ENCODE measurements around the gene SYT1. TPM values are rescaled to one million over a fixed set of nuclear protein-coding genes. Genes with fewer than 3 reads are reported as not detected.
A peak's percentile ranks its signal among the peaks of the same experiment; 100 is the strongest.
"Not testable (repeated sequence)": the region's sequence is repeated elsewhere in the genome, so short reads cannot be mapped to it uniquely, and the experiment has no call there.

The SYT1 gene
- total RNA-seq, 1 donor, result 0.81 TPM

- no peak for DNase-seq (ENCODE audit: low read depth in 2 of 3, low spot score in 2 of 3)
These were observed 557.7 kb downstream of the SYT1 start for GRCh38 chr12:79422060-79422812.

- DNase-seq (ENCODE audit: low read depth in 2 of 3, low spot score in 2 of 3), result no peak
These were observed 559.0 kb downstream of the SYT1 start for GRCh38 chr12:79423560-79423959.

- DNase-seq (ENCODE audit: low read depth in 2 of 3, low spot score in 2 of 3), result no peak
These were observed 559.6 kb downstream of the SYT1 start for GRCh38 chr12:79424109-79424721.

- DNase-seq (ENCODE audit: low read depth in 2 of 3, low spot score in 2 of 3), result no peak
These were observed 561.5 kb downstream of the SYT1 start for GRCh38 chr12:79426121-79426520.

- DNase-seq (ENCODE audit: low read depth in 2 of 3, low spot score in 2 of 3), result not testable (repeated sequence)
These were observed 562.2 kb downstream of the SYT1 start for GRCh38 chr12:79426744-79427143.

- no peak for DNase-seq (ENCODE audit: low read depth in 2 of 3, low spot score in 2 of 3)
These were observed 569.0 kb downstream of the SYT1 start for GRCh38 chr12:79433465-79434072.

GRCh38 chr12:79434561-79434960, 570.0 kb downstream of the SYT1 start:
- no peak for DNase-seq (ENCODE audit: low read depth in 2 of 3, low spot score in 2 of 3)

GRCh38 chr12:79435742-79436141, 571.2 kb downstream of the SYT1 start:
- DNase-seq (ENCODE audit: low read depth in 2 of 3, low spot score in 2 of 3), result no peak

GRCh38 chr12:79438480-79439174, 574.1 kb downstream of the SYT1 start:
- DNase-seq (ENCODE audit: low read depth in 2 of 3, low spot score in 2 of 3), result no peak

- no peak for DNase-seq (ENCODE audit: low read depth in 2 of 3, low spot score in 2 of 3)
These were observed 574.7 kb downstream of the SYT1 start for GRCh38 chr12:79439175-79439825.

GRCh38 chr12:79441534-79441933, 577.0 kb downstream of the SYT1 start:
- DNase-seq (ENCODE audit: low read depth in 2 of 3, low spot score in 2 of 3), result no peak

- DNase-seq (ENCODE audit: low read depth in 2 of 3, low spot score in 2 of 3), result no peak
These were observed 577.8 kb downstream of the SYT1 start for GRCh38 chr12:79442396-79442795.

GRCh38 chr12:79444089-79444488, 579.5 kb downstream of the SYT1 start:
- peak in 2 of 3 donors; percentile 25 to 47 for DNase-seq (ENCODE audit: low read depth in 2 of 3, low spot score in 2 of 3)

- no peak for DNase-seq (ENCODE audit: low read depth in 2 of 3, low spot score in 2 of 3)
These were observed 584.2 kb downstream of the SYT1 start for GRCh38 chr12:79448816-79449215.

- no peak for DNase-seq (ENCODE audit: low read depth in 2 of 3, low spot score in 2 of 3)
These were observed 586.8 kb downstream of the SYT1 start for GRCh38 chr12:79451365-79451764.

GRCh38 chr12:79451978-79452377, 587.4 kb downstream of the SYT1 start:
- no peak for DNase-seq (ENCODE audit: low read depth in 2 of 3, low spot score in 2 of 3)

GRCh38 chr12:79452906-79453305, 588.3 kb downstream of the SYT1 start:
- no peak for DNase-seq (ENCODE audit: low read depth in 2 of 3, low spot score in 2 of 3)

- DNase-seq (ENCODE audit: low read depth in 2 of 3, low spot score in 2 of 3), result no peak
These were observed 589.2 kb downstream of the SYT1 start for GRCh38 chr12:79453820-79454219.

- DNase-seq (ENCODE audit: low read depth in 2 of 3, low spot score in 2 of 3), result no peak
These were observed 589.8 kb downstream of the SYT1 start for GRCh38 chr12:79454338-79454843.

GRCh38 chr12:79455286-79455685, 590.7 kb downstream of the SYT1 start:
- DNase-seq (ENCODE audit: low read depth in 2 of 3, low spot score in 2 of 3), result no peak

GRCh38 chr12:79482323-79482722, 617.7 kb downstream of the SYT1 start:
- DNase-seq (ENCODE audit: low read depth in 2 of 3, low spot score in 2 of 3), result no peak
